Heart right ventricle (tissue), 16 donors: ENCODE data around the gene FUT3. TPM values are rescaled to one million over a fixed set of nuclear protein-coding genes. Genes with fewer than 3 reads are reported as not detected.

ENCODE experiments used
- ATAC-seq, 8 donors: fragments of 200-7000 bp; cut with Tn5 transposase; one replicate each; pipeline ENCODE4 v1.9.1; 2020; ENCODE audit warnings: mild to moderate bottlenecking in 8 of 8, moderate library complexity in 8 of 8, moderate number of reproducible peaks in 1 of 8
- DNase-seq, 2 donors: peaks; one replicate each; pipeline ENCODE4 v3.0.0-alpha.2; 2020
- H3K27ac ChIP-seq, 10 donors: fragments of 200-600 bp; sonication (generic) in 2 of 10; one replicate each; pipeline versions ENCODE4 v1.5.0 to v1.8.0; 2020 to 2022; ENCODE audit warnings: mild to moderate bottlenecking in 3 of 10
- H3K27me3 ChIP-seq, 7 donors: fragments of 200-600 bp; one replicate each; pipeline ENCODE4 v1.8.0; 2021 to 2022; ENCODE audit warnings: mild to moderate bottlenecking in 2 of 7
- H3K36me3 ChIP-seq, 9 donors: fragments of 200-600 bp; sonication (generic) in 1 of 9; one replicate each; pipeline versions ENCODE4 v1.5.0 to v1.8.0; 2020 to 2022; ENCODE audit warnings: mild to moderate bottlenecking in 2 of 9
- H3K4me1 ChIP-seq, 9 donors: fragments of 200-600 bp; sonication (generic) in 1 of 9; one replicate each; pipeline versions ENCODE4 v1.5.0 to v1.8.0; 2020 to 2022; ENCODE audit warnings: mild to moderate bottlenecking in 4 of 9
- H3K4me3 ChIP-seq, 10 donors: fragments of 200-600 bp; sonication (generic) in 2 of 10; one replicate each; pipeline versions ENCODE4 v1.5.0 to v1.8.0; 2020 to 2022; ENCODE audit warnings: mild to moderate bottlenecking in 7 of 10, moderate library complexity in 2 of 10
- H3K9me3 ChIP-seq, 11 donors: fragments of 200-600 bp in 10 of 11; sonication (generic) in 2 of 11; one replicate each; pipeline versions ENCODE4 v1.5.0 to v1.8.0; 2013 to 2022; ENCODE audit warnings: mild to moderate bottlenecking in 2 of 11, control low read depth in 1 of 11, moderate library complexity in 1 of 11
- CTCF ChIP-seq, 9 donors: fragments of 200-600 bp; sonication (generic) in 2 of 9; IDR thresholded peaks; one replicate each; pipeline versions ENCODE4 v1.5.0 to v1.8.0; 2021 to 2022; ENCODE audit warnings: antibody characterized with exemption in 9 of 9, mild to moderate bottlenecking in 5 of 9, moderate library complexity in 1 of 9
- WGBS, 2 donors: extraction: QIAGEN DNeasy Blood & Tissue Kit; methylation state at CpG; one replicate each; pipeline ENCODE4 v1.1.7; 2013; ENCODE audit warnings: inconsistent platforms in 1 of 2; 5-methylcytosine and 5-hydroxymethylcytosine counted together
- intact Hi-C, 10 donors: fragments of 100-400 bp; cut with DNase I; formaldehyde crosslinking; loops; one replicate each; pipeline versions ENCODE4 v1.11.1 to v1.14.2; 2022
- polyA plus RNA-seq, 2 donors: library from polyadenylated mRNA; stranded (reverse); fragments of 200-250 nt; gene quantifications; one replicate each; pipeline ENCODE4 v1.2.3, GENCODE V29; 2013
- total RNA-seq, 10 donors: library from RNA; stranded (reverse); fragmentation: NEBNext Ultra II Directional in 3 of 10; extraction: Animal tissue kit (Norgen Biotek cat#: 25700) in 3 of 10; gene quantifications; one replicate each; pipeline versions ENCODE4 v1.2.1 to v1.2.4, GENCODE V29; 2021 to 2023
- donor health status: Arrhythmogenic right ventricular cardiomyopathy.
- donor health status: ischemic (EF 13 %, LVEDD 7.1; RV severe dilation, severe dysfunction).
- donor health status: healthy with polysubstance abuse.
- donor health status: DM: no; HTN: yes; CAD: no.
- donor health status: DM: no; HTN: no; CAD: no.
- donor health status: ischemic (EF 25% LVEDD 6.9; RV normal size, moderate dysfunction).
- donor health status: ischemic (EF 25% LVEDD 5.7; RV mildly dilated, moderate dysfunction).
- donor health status: healthy.
- donor health status: DM: yes; HTN: yes; CAD: no.
- donor health status: Ischemic cardiomyopathy.
- donor health status: ischemic (EF 35%, LVEDD 5.7; RV mildly dilated, moderate dysfunction).
- donor health status: nonischemic (EF 11% LVEDD 7.7; RV severe dilation, severe dysfunction).
- donor health status: DM: yes; HTN: yes; CAD: no.
- donor health status: PGD.
- donor health status: ischemic (EF 29% LVEDD 5.4; RV normal size, mild dysfunction).
- donor health status: nonischemic (EF 23%, LVEDD 6.1; RV moderate dilation, normal function).

Gene FUT3
- total and polyA plus RNA-seq, 12 donors = 0.01 TPM; not detected in 11

- peaks cover 0 to 3% (median 0%) of the 10 kb centered on the region in 9 donors for H3K4me1 ChIP-seq
- ATAC-seq (peak in 1 of 8 donors; percentile 20), DNase-seq (no peak)
- H3K27me3 ChIP-seq = peaks cover 0 to 11% (median 0%) of the 10 kb centered on the region in 7 donors
- intact Hi-C loops = no loop called here
- H3K4me3 ChIP-seq = no peak overlapping the region
- 85 to 86% methylated on average over 28 to 31 of the region's 31 CpGs for WGBS, 2 donors
- no peak for TF ChIP-seq CTCF (IDR thresholded peaks at IDR 0.05)
- no peak overlapping the region for H3K27ac ChIP-seq
- H3K9me3 ChIP-seq = no peaks in the 10 kb centered on the region
- H3K36me3 ChIP-seq = no peaks in the 10 kb centered on the region
Observed at GRCh38 chr19:5867201-5868136, 16.2 kb upstream of the FUT3 start.

DNA sequence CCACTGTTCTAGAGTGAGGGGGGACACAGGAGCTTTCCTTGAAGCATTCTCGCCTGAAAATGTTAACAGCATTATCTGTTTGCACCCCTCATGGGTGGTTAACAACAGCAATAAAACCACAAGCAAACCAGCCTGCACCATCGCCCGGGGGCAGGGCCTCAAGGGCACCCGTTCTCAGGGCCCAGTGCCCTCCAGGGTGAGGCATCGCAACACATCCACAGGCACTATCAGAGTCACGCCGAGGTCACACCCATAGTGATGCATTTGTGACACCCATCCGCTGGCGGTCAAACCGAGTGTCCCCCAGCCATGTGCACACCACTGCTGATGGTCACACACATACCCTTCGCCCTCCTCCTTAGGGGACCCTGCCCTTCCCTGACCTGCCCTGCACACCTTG, 14.5 kb upstream of the FUT3 start:
- no peaks in the 10 kb centered on the region for H3K9me3 ChIP-seq
- no peaks in the 10 kb centered on the region for H3K36me3 ChIP-seq
- intact Hi-C loops = no loop called here
- H3K27ac ChIP-seq = no peak overlapping the region
- WGBS, 2 donors = 81 to 86% methylated on average over 11 of the region's 11 CpGs
- TF ChIP-seq CTCF (IDR thresholded peaks at IDR 0.05) = no peak
- H3K4me3 ChIP-seq = no peak overlapping the region
- peaks cover 0 to 2% (median 0%) of the 10 kb centered on the region in 9 donors for H3K4me1 ChIP-seq
- DNase-seq = no peak
- H3K27me3 ChIP-seq = peaks cover 0 to 11% (median 0%) of the 10 kb centered on the region in 7 donors
- no peak for ATAC-seq

DNA sequence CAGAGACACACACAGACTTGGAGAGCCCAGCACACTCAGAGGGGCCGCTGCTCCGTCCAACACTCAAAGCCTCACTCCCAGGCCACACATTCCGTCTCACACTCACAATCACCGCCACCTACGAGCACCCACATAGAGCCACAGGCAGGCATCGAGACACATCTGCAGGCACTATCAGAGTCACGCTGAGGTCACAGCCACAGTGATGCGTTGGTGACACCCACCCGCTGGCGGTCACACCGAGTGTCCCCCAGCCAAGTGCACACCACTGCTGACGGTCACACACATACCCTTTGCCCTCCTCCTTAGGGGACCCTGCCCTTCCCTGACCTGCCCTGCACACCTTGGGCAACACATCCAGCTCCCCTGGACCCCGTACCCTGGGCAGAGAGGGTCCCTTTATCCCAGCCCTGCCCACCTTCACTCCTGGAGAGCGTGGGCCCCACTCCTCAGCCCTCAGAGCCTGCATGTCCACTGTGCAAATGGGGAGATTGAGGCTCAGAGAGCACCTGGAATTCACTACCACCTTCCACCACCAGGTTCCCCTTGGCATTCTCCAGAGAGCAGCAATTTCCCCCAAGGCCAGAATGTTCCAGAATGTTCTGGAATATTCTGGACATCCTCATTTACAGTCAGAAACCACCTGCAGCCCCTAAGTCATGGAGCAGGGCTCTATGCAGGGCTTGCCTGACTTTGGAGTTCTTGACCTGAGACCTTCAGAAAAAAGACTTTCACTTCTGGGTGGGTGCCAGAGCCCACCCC, 13.7 kb upstream of the FUT3 start:
- H3K4me1 ChIP-seq = no peaks in the 10 kb centered on the region
- H3K4me3 ChIP-seq = no peak overlapping the region
- no peaks in the 10 kb centered on the region for H3K36me3 ChIP-seq
- ATAC-seq (no peak), DNase-seq (no peak)
- H3K27ac ChIP-seq = no peak overlapping the region
- H3K27me3 ChIP-seq = peaks cover 0 to 11% (median 0%) of the 10 kb centered on the region in 7 donors
- no peaks in the 10 kb centered on the region for H3K9me3 ChIP-seq
- 77 to 79% methylated on average over 14 of the region's 14 CpGs for WGBS, 2 donors
- TF ChIP-seq CTCF (IDR thresholded peaks at IDR 0.05) = no peak
- intact Hi-C loops = no loop called here

DNA sequence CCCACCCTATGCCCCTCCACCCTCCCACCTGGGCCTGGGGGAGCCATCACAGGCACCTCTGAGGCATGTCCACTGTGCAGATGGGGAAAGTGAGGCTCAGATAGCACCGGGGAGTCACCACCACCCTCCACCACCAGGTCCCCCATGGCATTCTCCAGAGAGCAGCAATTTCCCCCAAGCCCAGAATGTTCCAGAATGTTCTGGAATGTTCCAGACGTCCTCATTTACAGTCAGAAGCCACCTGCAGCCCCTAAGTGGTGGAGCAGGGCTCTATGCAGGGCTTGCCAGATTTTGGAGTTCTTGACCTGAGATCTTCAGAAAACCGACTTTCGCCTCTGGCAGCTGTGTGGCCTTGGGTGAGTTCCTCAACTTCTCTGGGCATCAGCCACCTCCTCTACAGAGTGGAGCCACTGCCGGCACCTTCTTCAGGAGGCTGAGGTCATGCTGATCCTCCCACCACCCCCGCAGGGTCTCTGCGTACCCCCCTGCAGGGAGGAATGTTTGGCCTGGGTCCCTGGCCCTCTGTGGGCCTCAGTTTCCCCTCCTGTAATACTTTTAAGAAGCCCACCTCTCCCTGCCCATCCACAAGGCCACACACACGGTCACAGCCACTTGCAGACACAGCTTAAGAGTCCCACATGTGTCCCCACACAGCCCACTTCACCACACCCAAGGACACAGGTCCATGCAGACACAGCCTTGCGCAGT, 12.9 kb upstream of the FUT3 start:
- WGBS, 2 donors = 79 to 87% methylated on average over 9 of the region's 9 CpGs
- no peak for TF ChIP-seq CTCF (IDR thresholded peaks at IDR 0.05)
- Histone ChIP-seq H3K4me1 (no peaks in the 10 kb centered on the region), H3K27me3 (peaks cover 0 to 11% (median 0%) of the 10 kb centered on the region in 7 donors), H3K27ac (no peak overlapping the region), H3K4me3 (no peak overlapping the region), H3K9me3 (no peaks in the 10 kb centered on the region), H3K36me3 (no peaks in the 10 kb centered on the region)
- intact Hi-C loops = no loop called here
- no peak for DNase-seq
- ATAC-seq = no peak
